Esophagus squamous epithelium (tissue), 4 donors: ENCODE results near the gene RETREG1.

Source experiments
- CTCF ChIP-seq, 6 experiments: fragments of 450-650 bp in 4 of 6; fragments of 200-600 bp in 2 of 6; sonication (generic) in 2 of 6; IDR thresholded peaks; one replicate each; pipeline ENCODE4 v1.5.1; 2016 to 2019; ENCODE audit warnings: antibody characterized with exemption in 6 of 6, mild to moderate bottlenecking in 4 of 6, moderate library complexity in 4 of 6
- POLR2A ChIP-seq, 4 donors: fragments of 450-650 bp; IDR thresholded peaks; one replicate each; pipeline ENCODE4 v1.6.1; 2017; ENCODE audit warnings: antibody characterized with exemption in 4 of 4, mild to moderate bottlenecking in 4 of 4, moderate library complexity in 3 of 4

DNA sequence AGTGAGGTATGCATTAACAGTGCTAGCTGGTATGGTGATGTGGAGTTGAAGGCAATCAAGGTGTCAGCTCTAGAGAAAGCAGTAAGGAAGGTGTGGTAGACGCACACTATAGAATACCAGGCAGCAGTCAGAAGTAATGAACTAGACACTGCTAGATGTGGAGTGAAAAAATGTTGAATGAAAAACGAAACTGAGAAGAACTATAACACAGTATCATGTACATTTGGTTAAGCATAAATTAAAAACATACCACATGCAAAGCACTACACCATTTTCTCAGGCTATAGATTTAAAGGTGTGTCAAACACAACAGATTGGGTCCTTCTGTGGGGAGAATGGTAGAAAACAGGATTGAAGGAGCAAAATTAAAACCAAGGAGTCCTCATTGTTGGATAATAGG lies 166.6 kb downstream of the RETREG1 start:
- TF ChIP-seq CTCF (IDR thresholded peaks at IDR 0.05): no peak
- TF ChIP-seq POLR2A (IDR thresholded peaks at IDR 0.05): no peak
